ENCODE results near the gene KHNYN. TPM values are rescaled to one million over a fixed set of nuclear protein-coding genes. Genes with fewer than 3 reads are reported as not detected.

The KHNYN gene
- total RNA-seq, 2 experiments from 2014 or later: 53.4 to 57.9 TPM

GRCh38 chr14:24483604-24484252 lies 54.0 kb downstream of the KHNYN start:
- CTCF ChIA-PET: interaction anchor here (1.0 to 1.3 kb wide), 2 partner anchors 122 to 126 kb away, joined by 3 to 4 read pairs; partner anchors contain the start of gene GZMH
- POLR2A ChIA-PET: no interaction called here

Other genes with a start within 250 kb of the KHNYN start
- gene IPO4, start 241.1 kb upstream of the KHNYN start, total RNA-seq: 100 to 1,000 TPM; 166 to 168 TPM
- gene TM9SF1, start 234.5 kb upstream of the KHNYN start, total RNA-seq: 10 to 100 TPM; 30.6 to 30.7 TPM
- under 1 TPM; 0.27 TPM for gene TSSK4, start 224.3 kb upstream of the KHNYN start, total RNA-seq
- gene CHMP4A, start 216.5 kb upstream of the KHNYN start, total RNA-seq: 10 to 100 TPM; 73.7 to 75.8 TPM
- 10 to 100 TPM; 14.9 to 17.4 TPM for gene MDP1, start 213.9 kb upstream of the KHNYN start, total RNA-seq
- gene NEDD8, start 197.6 kb upstream of the KHNYN start, total RNA-seq: 100 to 1,000 TPM; 220 to 231 TPM
- gene GMPR2, start 197.0 kb upstream of the KHNYN start, total RNA-seq: 10 to 100 TPM; 39.9 to 45.7 TPM
- gene TINF2, start 187.3 kb upstream of the KHNYN start, total RNA-seq: 10 to 100 TPM; 82.1 to 93.1 TPM
- 1 to 10 TPM; 2.6 to 3.2 TPM for gene TGM1, start 166.8 kb upstream of the KHNYN start, total RNA-seq
- 10 to 100 TPM; 33.0 to 37.9 TPM for gene RABGGTA, start 158.4 kb upstream of the KHNYN start, total RNA-seq
- gene DHRS1, start 130.2 kb upstream of the KHNYN start, total RNA-seq: 1 to 10 TPM; 7.8 to 9.0 TPM
- 10 to 100 TPM; 46.1 to 49.3 TPM for gene NOP9, start 130.1 kb upstream of the KHNYN start, total RNA-seq
- gene CIDEB, start 122.0 kb upstream of the KHNYN start, total RNA-seq: 10 to 100 TPM; 14.2 to 14.4 TPM
- 10 to 100 TPM in 1 of 2 experiments, 1 to 10 TPM in 1; 9.3 to 10.4 TPM for gene LTB4R2, start 119.8 kb upstream of the KHNYN start, total RNA-seq
- 10 to 100 TPM; 12.5 to 13.7 TPM for gene LTB4R, start 118.5 kb upstream of the KHNYN start, total RNA-seq
- 1 to 10 TPM in 1 of 2 experiments, under 1 TPM in 1; 0.78 to 1.3 TPM for gene ADCY4, start 94.9 kb upstream of the KHNYN start, total RNA-seq
- gene RIPK3, start 90.0 kb upstream of the KHNYN start, total RNA-seq: 1 to 10 TPM; 8.2 to 9.7 TPM
- under 1 TPM; 0.78 to 0.93 TPM for gene NFATC4, start 61.8 kb upstream of the KHNYN start, total RNA-seq
- gene NYNRIN, start 31.0 kb upstream of the KHNYN start, total RNA-seq: under 1 TPM; 0.06 TPM
- 1 to 10 TPM; 8.1 to 8.9 TPM for gene CBLN3, start 286 bp upstream of the KHNYN start, total RNA-seq
- gene SDR39U1, start 12.8 kb downstream of the KHNYN start, total RNA-seq: 10 to 100 TPM; 53.2 to 59.0 TPM
- gene CMA1, start 78.3 kb downstream of the KHNYN start, total RNA-seq: not detected
- not detected for gene CTSG, start 146.3 kb downstream of the KHNYN start, total RNA-seq
- 100 to 1,000 TPM; 151 to 156 TPM for gene GZMH, start 179.7 kb downstream of the KHNYN start, total RNA-seq
- 1,000 to 10,000 TPM; 6,616 to 6,714 TPM for gene GZMB, start 204.2 kb downstream of the KHNYN start, total RNA-seq

Data from activated CD8-positive, alpha-beta memory T cell treated with anti-CD3 and anti-CD28 coated beads for 36 hours (primary cell).